HK-2 (cell line): ENCODE results near the gene PNMA6E.

ENCODE experiments used
- DNase-seq: peaks from one replicate; pipeline ENCODE4 v3.0.0-alpha.2; 2018; ENCODE audit not compliant: unreplicated experiment

The PNMA6E gene

DNA sequence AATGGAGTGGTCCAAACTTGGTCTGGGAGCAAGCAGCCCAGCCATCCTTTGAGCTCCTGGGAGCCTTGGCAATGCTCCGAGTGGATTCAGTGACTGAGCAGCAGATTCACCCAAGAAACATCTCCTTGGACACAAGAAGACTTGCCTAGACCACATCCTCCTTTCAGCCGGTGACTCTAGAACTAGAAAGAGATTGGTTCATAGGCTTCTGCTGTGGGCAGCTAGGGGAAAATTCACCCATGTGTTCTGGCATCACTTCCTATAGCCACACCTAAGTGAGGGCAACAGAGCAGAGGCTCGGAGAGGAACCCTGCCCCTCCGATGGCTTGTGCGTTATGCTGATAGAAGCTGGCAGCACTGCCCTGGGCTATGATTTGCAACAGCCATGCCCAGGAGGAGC, 51.2 kb downstream of the PNMA6E start:
- DNase-seq, result no peak

GRCh38 chrX:153348421-153348820, 52.7 kb downstream of the PNMA6E start:
- DNase-seq, result no peak

DNA sequence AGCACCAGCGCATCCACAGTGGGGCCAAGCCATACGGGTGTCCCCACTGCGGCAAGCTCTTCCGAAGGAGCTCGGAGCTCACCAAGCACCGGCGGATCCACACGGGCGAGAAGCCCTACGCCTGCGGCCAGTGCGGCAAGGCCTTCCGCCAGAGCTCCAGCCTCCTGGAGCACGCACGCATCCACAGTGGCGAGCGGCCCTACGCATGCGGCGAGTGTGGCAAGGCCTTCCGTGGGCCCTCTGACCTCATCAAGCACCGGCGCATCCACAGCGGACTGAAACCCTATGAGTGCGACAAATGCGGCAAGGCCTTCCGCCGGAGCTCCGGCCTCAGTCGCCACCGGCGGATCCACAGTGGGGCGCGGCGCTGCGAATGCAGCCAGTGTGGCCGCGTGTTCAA, 53.6 kb downstream of the PNMA6E start:
- DNase-seq, result no peak
